Effector memory CD8-positive, alpha-beta T cell (primary cell): ENCODE results near the gene NBEAL1.
"Not testable (repeated sequence)": the region's sequence is repeated elsewhere in the genome, so short reads cannot be mapped to it uniquely, and the experiment has no call there.

ENCODE experiments used
- ATAC-seq: fragments of 150-1000 bp; cut with Tn5 transposase; replicated peaks from 2 replicates; pipeline ENCODE4 v1.10.0; 2021; ENCODE audit warnings: mild to moderate bottlenecking, moderate library complexity
- DNase-seq, 3 experiments: peaks; one replicate each; pipeline ENCODE4 v3.0.0; 2021
- H3K27ac Mint-ChIP-seq, 2 donors: one replicate each; pipeline ENCODE4 v1.8.0; 2022; ENCODE audit warnings: mild to moderate bottlenecking in 2 of 2, mixed read lengths in 2 of 2, moderate library complexity in 2 of 2
- H3K27me3 Mint-ChIP-seq, 2 donors: one replicate each; pipeline ENCODE4 v1.8.0; 2022; ENCODE audit warnings: mixed read lengths in 2 of 2
- H3K36me3 Mint-ChIP-seq: one replicate; pipeline ENCODE4 v1.8.0; 2022; ENCODE audit warnings: mild to moderate bottlenecking, moderate library complexity, mixed read lengths; ENCODE audit not compliant: insufficient read depth
- H3K4me1 Mint-ChIP-seq, 2 donors: one replicate each; pipeline ENCODE4 v1.8.0; 2022; ENCODE audit warnings: low read depth in 2 of 2, mixed read lengths in 2 of 2
- H3K4me3 Mint-ChIP-seq, 2 donors: one replicate each; pipeline ENCODE4 v1.8.0; 2022; ENCODE audit warnings: mild to moderate bottlenecking in 2 of 2, mixed read lengths in 2 of 2, moderate library complexity in 2 of 2
- H3K9me3 Mint-ChIP-seq, 2 donors: one replicate each; pipeline ENCODE4 v1.8.0; 2022; ENCODE audit warnings: mixed read lengths in 2 of 2

The NBEAL1 gene

DNA sequence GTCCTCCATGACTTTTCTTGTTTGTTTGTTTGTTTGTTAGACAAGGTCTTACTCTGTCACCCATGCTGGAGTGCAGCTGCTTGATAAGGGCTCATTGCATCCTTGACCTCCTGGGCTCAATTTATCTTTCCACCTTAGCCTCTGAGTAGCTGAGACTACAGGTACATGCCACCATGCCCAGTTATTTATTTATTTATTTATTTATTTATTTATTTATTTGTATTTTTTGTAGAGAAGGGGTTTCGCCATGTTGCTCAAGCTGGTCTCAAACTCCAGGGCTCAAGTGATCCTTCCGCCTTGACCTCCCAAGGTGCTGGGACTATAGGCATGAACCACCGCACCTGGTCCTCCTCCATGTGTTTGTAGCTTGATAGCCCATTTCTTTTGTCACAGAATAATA lies 37.9 kb downstream of the NBEAL1 start:
- ATAC-seq (no peak), DNase-seq (no peak)
- no peaks in the 10 kb centered on the region for H3K9me3 Mint-ChIP-seq
- H3K4me3 Mint-ChIP-seq = no peak overlapping the region
- peaks cover 0 to 4% of the 10 kb centered on the region in 2 donors for H3K4me1 Mint-ChIP-seq
- no peaks in the 10 kb centered on the region for H3K27me3 Mint-ChIP-seq
- H3K36me3 Mint-ChIP-seq = peaks cover 9% of the 10 kb centered on the region
- H3K27ac Mint-ChIP-seq = no peak overlapping the region

DNA sequence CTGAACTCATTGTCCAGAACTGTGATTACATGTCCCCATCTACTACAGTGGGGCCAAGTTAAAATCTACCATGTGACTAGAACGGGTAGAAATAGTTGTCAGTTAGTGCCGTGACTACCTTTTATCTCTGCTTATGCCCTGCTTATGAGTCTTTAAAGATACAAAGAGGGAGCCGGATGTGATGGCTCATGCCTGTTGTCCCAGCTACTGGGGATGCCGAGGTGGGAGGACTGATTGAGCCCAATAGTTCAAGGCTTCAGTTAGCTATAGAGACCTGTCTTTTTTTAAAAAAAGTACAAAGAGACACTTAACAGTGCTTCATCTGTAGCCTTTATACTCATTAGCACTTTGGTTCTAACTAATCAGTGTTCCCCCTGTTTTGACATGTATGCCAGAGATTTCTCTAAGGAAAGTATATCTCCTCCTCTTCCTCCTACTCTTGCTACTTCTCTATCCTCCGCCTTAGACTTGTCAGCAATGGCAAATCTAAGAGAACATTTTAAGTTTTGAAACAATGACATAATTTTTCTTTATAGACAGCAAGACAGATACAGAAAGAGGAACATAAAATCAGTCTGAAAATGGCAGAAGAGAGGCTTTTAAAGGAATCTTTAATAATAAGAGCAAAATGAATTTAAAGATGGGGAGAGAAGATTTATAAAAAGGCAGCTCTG lies 45.0 kb downstream of the NBEAL1 start:
- Mint-ChIP-seq H3K27ac (no peak overlapping the region), H3K4me1 (no peaks in the 10 kb centered on the region), H3K4me3 (no peak overlapping the region), H3K27me3 (no peaks in the 10 kb centered on the region), H3K36me3 (peaks cover 3% of the 10 kb centered on the region), H3K9me3 (no peaks in the 10 kb centered on the region)
- DNase-seq (no peak), ATAC-seq (no peak)

DNA sequence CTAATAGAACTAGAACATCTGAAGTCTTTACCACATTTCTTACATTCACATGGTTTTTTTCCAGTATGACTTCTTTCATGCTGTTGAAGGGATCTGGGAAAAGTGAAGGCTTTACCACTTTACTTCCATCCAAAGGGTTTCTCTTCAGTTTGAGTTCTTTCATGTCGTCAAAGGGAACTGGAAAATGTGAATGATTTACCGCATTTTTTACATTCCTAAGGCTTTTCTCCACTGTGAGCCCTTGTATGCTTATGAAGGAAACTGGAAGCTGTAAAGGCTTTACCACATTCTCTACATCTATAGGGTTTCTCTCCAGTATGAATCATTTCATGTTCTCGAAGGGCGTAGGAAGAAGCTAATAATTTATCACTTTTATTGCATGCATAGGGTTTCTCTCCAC lies 46.7 kb downstream of the NBEAL1 start:
- Mint-ChIP-seq H3K36me3 (peaks cover 5% of the 10 kb centered on the region), H3K27me3 (no peaks in the 10 kb centered on the region), H3K4me1 (no peaks in the 10 kb centered on the region), H3K27ac (no peak overlapping the region), H3K9me3 (no peaks in the 10 kb centered on the region), H3K4me3 (no peak overlapping the region)
- no peak for DNase-seq
- no peak for ATAC-seq

DNA sequence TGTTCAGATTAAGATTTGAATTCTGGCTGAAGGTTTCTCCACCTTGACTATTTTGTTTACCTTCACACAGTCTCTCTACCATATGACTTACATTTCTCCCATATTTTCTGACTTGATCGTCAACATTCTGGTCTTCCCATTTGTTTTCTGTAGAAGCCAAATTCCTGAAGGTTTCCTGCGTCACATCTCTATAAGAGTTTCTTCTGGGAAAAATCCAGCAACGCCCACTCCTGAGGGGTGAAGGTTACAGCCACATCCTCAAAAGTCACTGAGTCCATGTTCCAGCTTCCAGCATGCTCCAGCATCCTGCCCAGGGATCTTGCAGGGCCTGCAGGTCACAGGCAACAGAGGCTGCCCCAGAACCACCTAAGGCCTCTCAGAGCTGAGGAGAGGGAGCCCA lies 47.5 kb downstream of the NBEAL1 start:
- H3K4me1 Mint-ChIP-seq = no peaks in the 10 kb centered on the region
- no peaks in the 10 kb centered on the region for H3K27me3 Mint-ChIP-seq
- peaks cover 5% of the 10 kb centered on the region for H3K36me3 Mint-ChIP-seq
- ATAC-seq = no peak
- H3K4me3 Mint-ChIP-seq = no peak overlapping the region
- H3K27ac Mint-ChIP-seq = no peak overlapping the region
- no peaks in the 10 kb centered on the region for H3K9me3 Mint-ChIP-seq
- DNase-seq = no peak

DNA sequence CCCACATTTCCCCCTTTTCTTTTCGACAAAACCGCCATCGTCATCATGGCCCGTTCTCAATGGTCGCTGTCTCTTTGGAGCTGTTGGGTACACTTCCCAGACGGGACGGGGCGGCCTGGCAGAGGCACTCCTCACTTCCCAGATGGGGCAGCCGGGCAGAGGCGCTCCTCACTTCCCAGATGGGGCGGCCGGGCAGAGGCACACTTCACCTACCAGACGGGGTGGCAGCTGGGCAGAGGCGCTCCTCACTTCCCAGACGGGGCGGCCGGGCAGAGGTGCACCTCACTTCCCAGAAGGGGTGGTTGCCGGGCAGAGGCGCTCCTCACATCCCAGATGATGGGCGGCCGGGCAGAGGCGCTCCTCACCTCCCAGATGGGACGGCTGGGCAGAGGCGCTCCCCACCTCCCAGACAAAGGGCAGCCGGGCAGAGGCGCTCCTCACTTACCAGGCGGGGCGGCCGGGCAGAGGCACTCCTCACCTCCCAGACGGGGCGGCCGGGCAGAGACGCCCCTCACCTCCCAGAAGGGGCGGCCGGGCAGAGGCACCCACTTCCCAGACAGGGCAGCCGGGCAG lies 51.9 kb downstream of the NBEAL1 start:
- H3K27me3 Mint-ChIP-seq, DNase-seq, ATAC-seq, H3K4me3 Mint-ChIP-seq, H3K4me1 Mint-ChIP-seq, H3K27ac Mint-ChIP-seq, H3K9me3 Mint-ChIP-seq, H3K36me3 Mint-ChIP-seq: not testable (repeated sequence)

DNA sequence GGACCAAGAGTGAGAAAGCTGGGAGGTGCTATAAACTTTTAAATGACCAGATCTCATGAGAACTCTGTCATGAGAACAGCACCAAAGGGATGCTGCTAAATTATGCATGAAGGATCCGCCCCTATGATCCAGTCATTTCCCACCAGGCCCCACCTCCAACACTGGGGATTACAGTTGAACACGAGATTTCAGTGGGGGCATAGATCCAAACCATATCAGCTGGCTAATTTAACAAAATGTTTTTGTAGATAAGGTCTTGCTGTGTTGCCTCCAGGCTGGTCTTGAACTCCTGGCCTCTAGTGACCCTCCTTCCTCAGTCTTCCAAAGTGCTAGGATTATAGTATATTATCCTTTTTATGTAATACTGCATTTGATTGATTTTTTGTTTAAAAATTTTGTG lies 56.0 kb downstream of the NBEAL1 start:
- no peak for ATAC-seq
- Mint-ChIP-seq H3K9me3 (no peaks in the 10 kb centered on the region), H3K4me3 (no peak overlapping the region), H3K27me3 (no peaks in the 10 kb centered on the region), H3K4me1 (no peaks in the 10 kb centered on the region), H3K27ac (no peak overlapping the region), H3K36me3 (peaks cover 3% of the 10 kb centered on the region)
- DNase-seq = no peak

DNA sequence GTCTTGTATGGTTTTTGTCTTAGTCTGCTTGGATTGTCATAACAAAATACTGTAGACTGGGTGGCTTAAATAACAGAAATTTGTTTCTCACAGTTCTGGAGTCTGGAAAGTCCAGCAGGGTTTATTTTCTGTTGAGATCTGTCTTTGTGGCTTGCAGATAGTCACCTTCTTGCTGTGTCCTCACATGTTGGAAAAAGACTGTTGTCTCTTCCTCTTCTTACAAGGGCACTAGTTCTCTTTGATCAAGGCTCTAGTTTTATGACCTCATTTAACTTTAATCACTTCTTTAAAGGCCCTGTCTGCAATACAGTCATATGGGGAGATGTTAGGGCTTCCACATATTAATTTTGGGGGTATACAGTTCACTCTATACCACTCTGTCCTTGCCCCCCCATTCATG lies 56.5 kb downstream of the NBEAL1 start:
- DNase-seq (no peak), ATAC-seq (no peak)
- Mint-ChIP-seq H3K9me3 (no peaks in the 10 kb centered on the region), H3K27me3 (no peaks in the 10 kb centered on the region), H3K36me3 (peaks cover 3% of the 10 kb centered on the region), H3K4me1 (no peaks in the 10 kb centered on the region), H3K27ac (no peak overlapping the region), H3K4me3 (no peak overlapping the region)

DNA sequence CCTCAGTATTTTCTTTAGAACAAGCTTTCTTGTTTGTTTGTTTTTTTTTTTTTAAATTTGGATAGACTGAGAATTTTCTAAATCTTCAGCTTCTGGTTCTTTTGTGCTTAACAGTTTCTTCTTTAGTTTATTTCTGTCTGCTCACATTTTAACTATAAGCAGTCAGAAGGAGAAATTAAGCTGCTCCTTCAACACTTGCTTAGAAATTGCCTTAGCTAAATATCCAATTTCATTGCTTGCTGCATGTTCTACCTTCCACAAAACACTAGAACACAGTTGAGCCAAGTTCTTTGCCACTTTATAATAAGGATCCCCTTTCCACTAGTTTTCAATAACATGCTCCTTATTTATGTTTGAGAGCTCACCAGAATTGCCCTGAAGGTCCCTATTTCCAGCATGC lies 57.7 kb downstream of the NBEAL1 start:
- Mint-ChIP-seq H3K27me3 (no peaks in the 10 kb centered on the region), H3K36me3 (peaks cover 3% of the 10 kb centered on the region), H3K4me3 (no peak overlapping the region), H3K27ac (no peak overlapping the region), H3K4me1 (no peaks in the 10 kb centered on the region), H3K9me3 (no peaks in the 10 kb centered on the region)
- DNase-seq (no peak), ATAC-seq (no peak)

DNA sequence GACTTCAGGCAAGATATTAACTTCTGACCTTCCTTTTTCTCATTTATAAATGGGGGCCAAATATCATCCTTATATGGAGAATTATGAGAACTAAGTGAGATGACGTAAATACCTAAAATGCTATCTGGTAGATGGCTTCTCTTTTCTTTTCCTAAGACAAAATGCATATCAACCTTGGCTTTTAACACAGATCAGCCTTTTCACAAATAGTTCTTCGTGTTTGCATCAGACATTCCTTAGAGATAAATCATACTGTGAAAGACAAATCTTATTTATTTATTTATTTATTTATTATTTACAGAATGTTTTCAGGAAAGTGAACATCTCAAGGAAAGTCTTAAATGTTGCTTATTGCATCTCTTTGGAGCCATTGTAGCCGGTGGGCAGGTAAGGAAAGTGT lies 62.8 kb downstream of the NBEAL1 start:
- Mint-ChIP-seq H3K4me3 (no peak overlapping the region), H3K36me3 (peaks cover 9% of the 10 kb centered on the region), H3K9me3 (no peaks in the 10 kb centered on the region), H3K4me1 (no peaks in the 10 kb centered on the region), H3K27ac (no peak overlapping the region), H3K27me3 (no peaks in the 10 kb centered on the region)
- DNase-seq = no peak
- ATAC-seq = no peak

DNA sequence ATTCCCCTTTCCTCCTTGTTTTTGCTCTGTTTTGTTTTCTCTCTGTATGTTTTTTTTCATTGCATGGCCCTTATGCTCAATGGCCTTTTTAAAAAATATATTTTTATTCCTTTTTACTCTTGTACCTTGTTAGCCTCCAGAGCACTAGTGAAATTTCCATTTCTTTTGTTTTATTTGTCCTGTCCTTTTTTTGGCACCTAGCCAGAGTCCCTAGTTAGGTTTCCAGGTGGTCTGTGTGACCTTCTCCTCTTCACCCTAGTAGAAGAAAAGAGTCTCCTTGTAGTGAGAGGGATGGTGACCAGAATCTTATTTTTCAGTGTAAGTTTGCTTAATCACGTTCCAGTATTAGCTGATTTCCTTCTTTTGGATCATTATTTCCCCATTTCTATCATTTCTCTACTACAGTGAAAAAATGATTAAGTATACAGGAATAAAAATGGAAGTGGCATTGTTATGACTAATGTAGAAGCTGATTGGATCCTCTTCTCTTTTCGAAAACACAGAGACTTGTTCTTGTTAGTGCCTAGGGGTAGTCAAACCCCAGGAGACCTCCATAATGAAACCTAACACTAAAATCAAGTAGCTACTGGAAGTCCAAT lies 65.9 kb downstream of the NBEAL1 start:
- Mint-ChIP-seq H3K9me3 (no peaks in the 10 kb centered on the region), H3K4me1 (no peaks in the 10 kb centered on the region), H3K36me3 (peaks cover 6% of the 10 kb centered on the region), H3K27me3 (no peaks in the 10 kb centered on the region), H3K27ac (no peak overlapping the region), H3K4me3 (no peak overlapping the region)
- DNase-seq (no peak), ATAC-seq (no peak)

DNA sequence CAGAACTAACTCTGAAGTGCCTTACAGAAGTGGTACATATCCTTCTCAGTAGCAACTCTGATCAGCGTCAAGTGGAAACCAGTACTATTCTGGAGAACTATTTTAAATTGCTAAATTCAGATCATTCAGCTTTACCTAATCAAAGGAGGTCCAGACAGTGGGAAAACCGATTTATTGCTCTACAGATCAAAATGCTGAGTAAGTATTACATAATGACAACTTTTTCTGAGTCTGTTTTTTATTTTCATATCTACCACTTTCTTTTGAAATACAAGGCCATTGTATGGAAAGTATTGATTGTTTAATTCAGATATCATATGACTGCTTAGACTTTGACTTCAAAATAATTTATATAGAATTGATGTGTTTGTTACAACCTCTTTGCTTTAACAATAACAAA lies 68.7 kb downstream of the NBEAL1 start:
- ATAC-seq (no peak), DNase-seq (no peak)
- H3K4me1 Mint-ChIP-seq = no peaks in the 10 kb centered on the region
- H3K27me3 Mint-ChIP-seq = no peaks in the 10 kb centered on the region
- H3K9me3 Mint-ChIP-seq = no peaks in the 10 kb centered on the region
- H3K4me3 Mint-ChIP-seq = no peak overlapping the region
- H3K36me3 Mint-ChIP-seq = peaks cover 13% of the 10 kb centered on the region
- H3K27ac Mint-ChIP-seq = peak overlapping the region in 1 of 2 donors; percentile 58

DNA sequence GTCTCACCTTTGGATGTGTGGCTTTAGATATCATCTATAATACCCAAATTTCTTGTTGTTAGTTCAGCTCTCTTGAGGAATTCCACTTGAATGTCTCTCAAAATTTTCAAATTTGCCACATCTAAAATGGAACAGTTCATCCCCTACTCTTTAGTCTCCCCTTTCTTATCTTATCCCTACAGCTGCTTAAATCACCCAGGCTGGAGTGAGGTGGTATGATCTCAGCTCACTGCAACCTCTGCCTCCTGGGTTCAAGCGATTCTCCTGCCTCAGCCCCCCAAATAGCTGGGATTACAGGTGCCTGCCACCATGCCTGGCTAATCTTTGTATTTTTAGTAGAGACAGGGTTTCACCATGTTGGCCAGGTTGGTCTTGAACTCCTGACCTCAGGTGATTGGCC lies 71.7 kb downstream of the NBEAL1 start:
- ATAC-seq, H3K4me1 Mint-ChIP-seq, H3K9me3 Mint-ChIP-seq, DNase-seq, H3K4me3 Mint-ChIP-seq, H3K27ac Mint-ChIP-seq, H3K36me3 Mint-ChIP-seq, H3K27me3 Mint-ChIP-seq: not testable (repeated sequence)

DNA sequence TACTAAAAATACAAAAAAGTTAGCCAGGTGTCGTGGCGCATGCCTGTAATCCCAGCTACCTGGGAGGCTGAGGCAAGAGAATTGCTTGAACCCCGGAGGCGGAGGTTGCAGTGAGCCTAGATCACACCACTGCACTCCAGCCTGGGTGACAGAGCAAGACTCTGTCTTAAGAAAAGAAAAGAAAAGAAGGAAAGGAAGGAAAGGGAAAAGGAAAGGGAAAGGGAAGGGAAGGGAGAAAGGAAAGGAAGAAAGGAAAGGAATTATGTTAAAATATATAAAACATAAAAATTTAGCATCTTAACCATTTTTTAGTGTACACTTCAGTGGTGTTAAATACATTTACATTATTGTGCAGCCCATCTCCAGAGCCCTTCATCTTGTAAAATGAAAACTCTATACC lies 76.0 kb downstream of the NBEAL1 start:
- not testable (repeated sequence) for H3K36me3 Mint-ChIP-seq, H3K9me3 Mint-ChIP-seq, H3K27me3 Mint-ChIP-seq, ATAC-seq, H3K4me3 Mint-ChIP-seq, H3K4me1 Mint-ChIP-seq, H3K27ac Mint-ChIP-seq, DNase-seq

DNA sequence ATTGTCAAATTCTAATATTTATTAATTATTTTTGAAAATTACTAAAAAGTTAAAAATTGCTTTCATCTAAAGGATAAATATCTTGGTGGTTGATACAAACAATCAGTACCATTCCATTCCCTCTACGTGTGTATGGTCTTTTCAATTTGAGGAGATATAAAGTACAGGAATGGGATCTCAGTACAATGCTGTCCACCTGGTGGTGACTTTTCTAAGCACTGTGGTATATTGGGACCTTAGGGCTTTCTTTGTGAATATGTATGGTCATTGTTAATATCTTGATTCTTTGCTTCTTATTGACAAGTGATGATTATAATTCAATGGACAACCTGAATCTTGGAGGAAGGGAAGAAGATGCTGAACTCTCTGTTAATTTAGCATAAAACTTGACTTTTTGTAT lies 83.1 kb downstream of the NBEAL1 start:
- no peak overlapping the region for H3K27ac Mint-ChIP-seq
- H3K4me1 Mint-ChIP-seq = no peaks in the 10 kb centered on the region
- ATAC-seq (no peak), DNase-seq (no peak)
- H3K9me3 Mint-ChIP-seq = no peaks in the 10 kb centered on the region
- H3K36me3 Mint-ChIP-seq = no peaks in the 10 kb centered on the region
- no peak overlapping the region for H3K4me3 Mint-ChIP-seq
- no peaks in the 10 kb centered on the region for H3K27me3 Mint-ChIP-seq
